Neuronal stem cell (in vitro differentiated cells): Measurements from ENCODE around the gene CYP20A1.
"Not testable (repeated sequence)": the region's sequence is repeated elsewhere in the genome, so short reads cannot be mapped to it uniquely, and the experiment has no call there.

ENCODE experiments used
- DNase-seq: peaks from one replicate; pipeline ENCODE4 v3.0.0-alpha.2; 2013; ENCODE audit warnings: low spot score
- H2AFZ ChIP-seq: one replicate; pipeline ENCODE4 v1.6.1; 2013; ENCODE audit warnings: mild to moderate bottlenecking, low read length, inconsistent platforms
- H2AK5ac ChIP-seq: 2 replicates; pipeline ENCODE4 v1.6.1; 2013; ENCODE audit warnings: low read depth, mild to moderate bottlenecking, inconsistent platforms, low read length, moderate library complexity, mixed read lengths
- H2BK120ac ChIP-seq: 2 replicates; pipeline ENCODE4 v1.6.1; 2013; ENCODE audit warnings: low read depth, mild to moderate bottlenecking, inconsistent platforms, low read length, moderate library complexity, mixed read lengths
- H2BK12ac ChIP-seq: one replicate; pipeline ENCODE4 v1.6.1; 2013; ENCODE audit warnings: low read length, inconsistent platforms
- H2BK15ac ChIP-seq: 2 replicates; pipeline ENCODE4 v1.6.1; 2013; ENCODE audit warnings: mild to moderate bottlenecking, low read length, inconsistent platforms, mixed read lengths
- H2BK5ac ChIP-seq: one replicate; pipeline ENCODE4 v1.6.1; 2013; ENCODE audit warnings: inconsistent platforms, mild to moderate bottlenecking, low read length, moderate library complexity
- H3K14ac ChIP-seq: one replicate; pipeline ENCODE4 v1.6.1; 2013; ENCODE audit warnings: low read length, inconsistent platforms
- H3K18ac ChIP-seq: 2 replicates; pipeline ENCODE4 v1.6.1; 2013; ENCODE audit warnings: low read length, inconsistent platforms
- H3K23ac ChIP-seq: 2 replicates; pipeline ENCODE4 v1.6.1; 2013; ENCODE audit warnings: low read depth, mild to moderate bottlenecking, mixed read lengths, low read length, inconsistent platforms; ENCODE audit not compliant: poor library complexity
- H3K27ac ChIP-seq: replicated peaks from 3 replicates; pipeline ENCODE4 v1.5.1; 2013; ENCODE audit warnings: low read length, inconsistent platforms
- H3K27me3 ChIP-seq, 3 experiments: 2 replicates each; pipeline ENCODE4 v1.6.1; 2013; ENCODE audit warnings: low read length in 3 of 3, mild to moderate bottlenecking in 2 of 3, inconsistent platforms in 1 of 3, low read depth in 1 of 3, mixed read lengths in 1 of 3, moderate library complexity in 1 of 3; ENCODE audit not compliant: control insufficient read depth in 3 of 3, insufficient read depth in 3 of 3
- H3K36me3 ChIP-seq, 2 donors: replicated peaks in 1 of 2; 2 replicates each; pipeline ENCODE4 v1.6.1; 2013; ENCODE audit warnings: low read length in 2 of 2; ENCODE audit not compliant: control insufficient read depth in 2 of 2, insufficient read depth in 2 of 2
- H3K4ac ChIP-seq: 2 replicates; pipeline ENCODE4 v1.6.1; 2013; ENCODE audit warnings: inconsistent platforms, mild to moderate bottlenecking, low read length, moderate library complexity
- H3K4me1 ChIP-seq, 2 donors: 1 replicate in 1 of 2; 2 replicates in 1 of 2; pipeline ENCODE4 v1.6.1; 2013; ENCODE audit warnings: low read length in 2 of 2, low read depth in 1 of 2; ENCODE audit not compliant: control insufficient read depth in 2 of 2, insufficient read depth in 1 of 2
- H3K4me2 ChIP-seq: one replicate; pipeline ENCODE4 v1.6.1; 2013; ENCODE audit warnings: mild to moderate bottlenecking, low read length, inconsistent platforms; ENCODE audit not compliant: insufficient read depth, poor library complexity, severe bottlenecking
- H3K4me3 ChIP-seq, 2 donors: 2 replicates each; pipeline ENCODE4 v1.5.1; 2013; ENCODE audit warnings: low read length in 2 of 2, mild to moderate bottlenecking in 2 of 2, inconsistent platforms in 1 of 2, moderate library complexity in 1 of 2
- H3K79me1 ChIP-seq: one replicate; pipeline ENCODE4 v1.6.1; 2013; ENCODE audit warnings: low read depth, mild to moderate bottlenecking, inconsistent platforms, low read length, moderate library complexity
- H3K9ac ChIP-seq: one replicate; pipeline ENCODE4 v1.6.1; 2013; ENCODE audit warnings: mild to moderate bottlenecking, low read depth, low read length, inconsistent platforms; ENCODE audit not compliant: poor library complexity
- H3K9me3 ChIP-seq, 2 donors: replicated peaks in 1 of 2; 2 replicates each; pipeline versions ENCODE3 to v1.6.1; 2013; ENCODE audit warnings: low read length in 2 of 2, mild to moderate bottlenecking in 2 of 2, inconsistent platforms in 1 of 2, low read depth in 1 of 2, mixed read lengths in 1 of 2, moderate library complexity in 1 of 2; ENCODE audit not compliant: control insufficient read depth in 2 of 2, insufficient read depth in 1 of 2
- H4K8ac ChIP-seq: one replicate; pipeline ENCODE4 v1.6.1; 2013; ENCODE audit warnings: low read depth, mild to moderate bottlenecking, inconsistent platforms, low read length, moderate library complexity
- H4K91ac ChIP-seq: one replicate; pipeline ENCODE4 v1.6.1; 2013; ENCODE audit warnings: low read length, low read depth, mild to moderate bottlenecking, inconsistent platforms; ENCODE audit not compliant: poor library complexity
- WGBS, 2 donors: extraction: QIAGEN DNeasy Blood & Tissue Kit; methylation state at CpG; one replicate each; pipeline ENCODE4 v1.1.7; 2013; ENCODE audit warnings: missing lambda C conversion rate in 2 of 2, mixed read lengths in 1 of 2; ENCODE audit not compliant: insufficient read length in 2 of 2, insufficient replicate concordance in 1 of 2; ENCODE audit errors: extremely low coverage in 2 of 2; 5-methylcytosine and 5-hydroxymethylcytosine counted together

The CYP20A1 gene

DNA sequence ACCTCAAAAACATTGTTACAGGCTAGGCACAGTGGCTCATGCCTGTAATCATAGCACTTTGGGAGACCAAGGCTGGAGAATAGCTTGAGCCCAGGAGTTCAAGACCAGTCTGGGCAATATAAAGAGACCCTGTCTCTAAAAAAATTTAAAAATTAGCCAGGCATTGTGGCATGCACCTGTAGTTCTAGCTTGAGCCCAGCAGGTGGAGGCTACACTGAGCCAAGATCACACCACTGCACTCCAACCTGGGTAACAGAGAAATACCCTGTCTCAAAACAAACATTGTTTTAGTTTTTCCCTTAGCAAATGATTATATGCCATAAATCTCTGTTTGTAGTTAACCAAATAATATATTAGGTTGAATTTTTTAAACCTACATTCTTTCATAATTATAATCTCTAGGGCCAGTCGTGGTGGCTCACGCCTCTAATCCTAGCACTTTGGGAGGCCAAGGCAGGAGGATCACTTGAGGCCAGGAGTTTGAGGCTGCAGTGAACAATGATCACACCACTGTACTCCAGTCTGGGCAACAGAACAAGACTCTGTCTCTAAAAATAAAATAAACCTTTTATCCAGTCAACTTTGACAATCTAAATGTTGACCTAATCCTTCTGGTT is 13.3 kb upstream of the CYP20A1 start:
- Histone ChIP-seq H2BK5ac (no peak overlapping the region), H2BK15ac (no peak overlapping the region), H3K18ac (no peak overlapping the region), H3K23ac (no peak overlapping the region), H4K8ac (no peak overlapping the region), H3K4me3 (no peak overlapping the region), H2BK120ac (no peak overlapping the region), H3K14ac (no peak overlapping the region), H3K4me1 (no peaks in the 10 kb centered on the region), H3K4me2 (no peak overlapping the region), H2AFZ (no peak overlapping the region), H3K9ac (no peak overlapping the region), H3K27ac (no peak overlapping the region), H4K91ac (no peak overlapping the region), H2AK5ac (no peak overlapping the region), H2BK12ac (no peak overlapping the region), H3K36me3 (no peaks in the 10 kb centered on the region), H3K27me3 (no peaks in the 10 kb centered on the region), H3K4ac (no peak overlapping the region), H3K79me1 (no peaks in the 10 kb centered on the region), H3K9me3 (no peaks in the 10 kb centered on the region)
- no peak for DNase-seq
- no CpG with 5 or more reads among the region's 2 CpGs for WGBS, 2 donors

DNA sequence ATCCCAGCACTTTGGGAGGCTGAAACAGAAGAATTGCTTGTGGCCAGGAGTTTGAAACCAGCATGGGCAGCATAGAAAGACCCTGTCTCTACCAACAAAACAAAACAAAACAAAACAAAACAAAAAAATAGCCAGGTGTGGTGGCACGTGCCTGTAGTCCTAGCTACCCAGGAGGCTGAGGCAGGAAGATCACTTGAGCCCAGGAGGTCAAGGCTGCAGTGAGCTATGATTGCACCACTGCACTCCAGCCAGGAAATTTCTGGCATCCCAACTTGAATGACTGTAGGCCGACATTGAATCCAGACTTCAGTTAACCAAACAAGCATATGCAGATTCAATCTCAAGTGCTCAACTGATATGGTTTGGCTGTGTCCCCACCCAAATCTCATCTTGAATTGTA is 9.1 kb upstream of the CYP20A1 start:
- H3K23ac ChIP-seq, H3K4me1 ChIP-seq, H2AFZ ChIP-seq, H3K27ac ChIP-seq, H2AK5ac ChIP-seq, H2BK15ac ChIP-seq, H2BK120ac ChIP-seq, DNase-seq, H3K18ac ChIP-seq, H3K14ac ChIP-seq, H4K8ac ChIP-seq, H3K27me3 ChIP-seq, H3K36me3 ChIP-seq, H2BK5ac ChIP-seq, H4K91ac ChIP-seq, H3K4ac ChIP-seq, H2BK12ac ChIP-seq, H3K79me1 ChIP-seq, H3K4me3 ChIP-seq, H3K4me2 ChIP-seq, H3K9me3 ChIP-seq, H3K9ac ChIP-seq: not testable (repeated sequence)
- no CpG with 5 or more reads among the region's 2 CpGs for WGBS, 2 donors

DNA sequence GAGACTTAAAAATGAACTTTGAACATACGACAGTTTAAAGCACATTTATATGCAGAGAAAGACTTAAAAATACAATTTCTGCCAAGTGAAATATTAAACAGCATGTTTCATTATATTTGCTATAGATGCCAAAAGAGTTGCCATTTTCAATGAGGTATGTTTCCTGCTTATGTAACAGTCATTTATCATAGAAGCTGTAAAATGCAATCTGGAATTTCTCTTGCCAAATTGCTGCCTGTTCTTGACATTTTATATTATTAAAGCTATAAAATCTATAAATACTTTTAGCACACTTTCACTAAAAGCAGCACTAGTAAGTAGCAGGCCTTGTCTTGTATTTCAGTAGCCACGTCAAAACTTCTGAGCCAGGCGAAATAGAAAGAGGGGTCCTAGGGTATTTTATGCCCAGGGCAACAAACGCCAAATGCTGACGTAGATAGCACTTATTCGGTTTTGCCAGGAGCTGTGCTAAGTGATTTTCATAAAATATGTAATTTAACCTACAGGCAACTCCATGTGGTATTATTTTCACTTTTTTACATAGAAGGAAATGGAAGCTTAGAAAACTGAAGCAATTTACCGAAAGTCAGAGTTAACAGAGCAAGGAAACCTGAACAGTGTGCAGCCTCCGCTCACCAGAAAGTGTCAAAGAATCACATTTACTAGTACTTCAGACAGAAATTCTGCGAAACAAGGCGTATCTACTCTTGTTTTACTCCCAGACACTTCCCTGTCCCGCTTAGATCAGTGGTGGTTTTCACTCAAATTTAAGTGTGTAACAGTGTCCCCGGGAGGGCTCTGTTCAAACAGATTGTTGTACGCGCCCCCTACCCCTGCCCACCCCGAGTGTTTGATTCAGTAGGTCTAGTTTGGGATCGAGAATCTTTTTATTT is 1.2 kb upstream of the CYP20A1 start:
- Histone ChIP-seq H3K23ac (no peak overlapping the region), H2BK12ac (no peak overlapping the region), H2AFZ (peak overlapping the region; percentile 100), H2BK120ac (no peak overlapping the region), H2BK5ac (no peak overlapping the region), H3K14ac (no peak overlapping the region), H3K4me3 (peak overlapping the region in 1 of 2 donors; percentile 68), H3K27me3 (no peaks in the 10 kb centered on the region), H2AK5ac (no peak overlapping the region), H3K18ac (no peak overlapping the region), H3K36me3 (peaks cover 0 to 15% of the 10 kb centered on the region in 2 donors), H3K9ac (no peak overlapping the region), H3K9me3 (no peaks in the 10 kb centered on the region), H2BK15ac (no peak overlapping the region), H3K27ac (no peak overlapping the region), H3K4me1 (peaks cover 2 to 3% of the 10 kb centered on the region in 2 donors), H3K4ac (no peak overlapping the region), H4K8ac (no peak overlapping the region), H3K4me2 (no peak overlapping the region), H4K91ac (no peak overlapping the region), H3K79me1 (peaks cover 1% of the 10 kb centered on the region)
- no peak for DNase-seq
- WGBS, 2 donors = no CpG with 5 or more reads among the region's 16 CpGs

DNA sequence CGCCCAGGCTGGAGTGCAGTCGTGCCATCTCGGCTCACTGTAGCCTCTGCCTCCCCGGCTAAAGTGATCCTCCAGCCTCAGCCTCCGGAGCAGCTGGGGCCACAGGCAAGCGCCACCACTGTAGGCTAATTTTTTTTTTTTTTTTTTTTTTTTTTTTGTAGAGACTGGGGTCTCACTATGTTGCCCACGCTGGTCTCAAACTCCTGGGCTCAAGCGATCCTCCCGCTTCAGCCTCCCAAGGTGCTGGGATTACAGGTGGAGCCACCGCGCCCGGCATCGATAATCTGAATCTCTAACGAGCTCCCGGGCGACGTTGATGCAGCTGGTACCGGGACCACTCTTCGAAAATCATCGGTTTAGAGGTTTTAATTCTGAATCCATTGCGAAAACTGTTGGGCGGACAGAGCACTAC is 520 bp upstream of the CYP20A1 start:
- Histone ChIP-seq H3K23ac (no peak overlapping the region), H3K79me1 (peaks cover 1% of the 10 kb centered on the region), H3K14ac (no peak overlapping the region), H4K91ac (no peak overlapping the region), H3K4me1 (peaks cover 2 to 3% of the 10 kb centered on the region in 2 donors), H2BK15ac (no peak overlapping the region), H3K4me3 (peak overlapping the region; percentile 68 to 93), H3K27ac (peak overlapping the region; percentile 99), H2AFZ (peak overlapping the region; percentile 100), H3K9ac (no peak overlapping the region), H2BK120ac (no peak overlapping the region), H2AK5ac (no peak overlapping the region), H2BK12ac (no peak overlapping the region), H2BK5ac (no peak overlapping the region), H4K8ac (no peak overlapping the region), H3K4me2 (peak overlapping the region; percentile 28), H3K18ac (no peak overlapping the region), H3K36me3 (peaks cover 0 to 22% of the 10 kb centered on the region in 2 donors), H3K4ac (no peak overlapping the region), H3K27me3 (no peaks in the 10 kb centered on the region), H3K9me3 (no peaks in the 10 kb centered on the region)
- no CpG with 5 or more reads among the region's 22 CpGs for WGBS, 2 donors
- DNase-seq = no peak
